HG03575 (cell line): Measurements from ENCODE around the gene ATP6V0A4.
"Not testable (repeated sequence)": the region's sequence is repeated elsewhere in the genome, so short reads cannot be mapped to it uniquely, and the experiment has no call there.

ENCODE experiments used
- ATAC-seq: cut with Tn5 transposase; IDR thresholded peaks from one replicate; pipeline ENCODE4 v1.9.1; 2021; ENCODE audit not compliant: unreplicated experiment, insufficient number of reproducible peaks, low FRiP score; ENCODE audit errors: extremely low read depth

ATP6V0A4 gene

GRCh38 chr7:138811327-138811726 lies 13.3 kb upstream of the ATP6V0A4 start:
- ATAC-seq: not testable (repeated sequence)

GRCh38 chr7:138809346-138809745 lies 11.3 kb upstream of the ATP6V0A4 start:
- no peak for ATAC-seq

GRCh38 chr7:138804618-138805017 lies 6.6 kb upstream of the ATP6V0A4 start:
- ATAC-seq: no peak

- ATAC-seq: no peak
Observed at GRCh38 chr7:138802706-138803105, 4.7 kb upstream of the ATP6V0A4 start.

GRCh38 chr7:138801256-138801655 lies 3.3 kb upstream of the ATP6V0A4 start:
- ATAC-seq: no peak

- no peak for ATAC-seq
Observed at GRCh38 chr7:138799336-138800000, 1.5 kb upstream of the ATP6V0A4 start.

- no peak for ATAC-seq
Observed at GRCh38 chr7:138798836-138799235, 840 bp upstream of the ATP6V0A4 start.

- not testable (repeated sequence) for ATAC-seq
Observed at GRCh38 chr7:138797046-138797445, 950 bp downstream of the ATP6V0A4 start.

- ATAC-seq: no peak
Observed at GRCh38 chr7:138796038-138796615, 1.9 kb downstream of the ATP6V0A4 start.

GRCh38 chr7:138785587-138786437 lies 12.2 kb downstream of the ATP6V0A4 start:
- no peak for ATAC-seq

- no peak for ATAC-seq
Observed at GRCh38 chr7:138784692-138785091, 13.3 kb downstream of the ATP6V0A4 start.

- no peak for ATAC-seq
Observed at GRCh38 chr7:138781004-138781403, 17.0 kb downstream of the ATP6V0A4 start.

GRCh38 chr7:138776166-138776833 lies 21.7 kb downstream of the ATP6V0A4 start:
- ATAC-seq: no peak

- no peak for ATAC-seq
Observed at GRCh38 chr7:138773817-138774216, 24.2 kb downstream of the ATP6V0A4 start.

GRCh38 chr7:138773176-138773575 lies 24.8 kb downstream of the ATP6V0A4 start:
- ATAC-seq: no peak

- no peak for ATAC-seq
Observed at GRCh38 chr7:138770904-138771303, 27.1 kb downstream of the ATP6V0A4 start.

- no peak for ATAC-seq
Observed at GRCh38 chr7:138768241-138768640, 29.8 kb downstream of the ATP6V0A4 start.

- ATAC-seq: no peak
Observed at GRCh38 chr7:138756591-138757242, 41.3 kb downstream of the ATP6V0A4 start.
